Germinal center (tissue), 1 donor: ENCODE data around the gene CXCR6.
A peak's percentile ranks its signal among the peaks of the same experiment; 100 is the strongest.

ENCODE experiments used
- DNase-seq: peaks from one replicate; pipeline ENCODE4 v3.0.0; 2012; ENCODE audit warnings: mixed read lengths, low spot score

CXCR6 gene

GRCh38 chr3:45943207-45943846 is at the start of gene CXCR6:
Gene CXCR6, plus strand, starts transcription at chr3:45943464. Its CDS starts 3,018 bp downstream, at chr3:45946482.
- DNase-seq = no peak

GRCh38 chr3:45894015-45894414 is 49.2 kb upstream of the CXCR6 start:
- no peak for DNase-seq

- DNase-seq = no peak
Observed at GRCh38 chr3:45895686-45896468, 47.4 kb upstream of the CXCR6 start.

- DNase-seq = no peak
Observed at GRCh38 chr3:45896956-45897355, 46.3 kb upstream of the CXCR6 start.

GRCh38 chr3:45904931-45905330 is 38.3 kb upstream of the CXCR6 start:
- no peak for DNase-seq

GRCh38 chr3:45905755-45906154 is 37.5 kb upstream of the CXCR6 start:
- no peak for DNase-seq

- DNase-seq = no peak
Observed at GRCh38 chr3:45906681-45907407, 36.4 kb upstream of the CXCR6 start.

GRCh38 chr3:45907769-45908705 is 35.2 kb upstream of the CXCR6 start:
- no peak for DNase-seq

GRCh38 chr3:45908761-45909160 is 34.5 kb upstream of the CXCR6 start:
- no peak for DNase-seq

- no peak for DNase-seq
Observed at GRCh38 chr3:45909542-45909941, 33.7 kb upstream of the CXCR6 start.

- DNase-seq = no peak
Observed at GRCh38 chr3:45910892-45911291, 32.4 kb upstream of the CXCR6 start.

GRCh38 chr3:45911511-45912226 is 31.6 kb upstream of the CXCR6 start:
- no peak for DNase-seq

- no peak for DNase-seq
Observed at GRCh38 chr3:45912435-45912834, 30.8 kb upstream of the CXCR6 start.

- DNase-seq = no peak
Observed at GRCh38 chr3:45914362-45915058, 28.8 kb upstream of the CXCR6 start.

- no peak for DNase-seq
Observed at GRCh38 chr3:45915059-45915439, 28.2 kb upstream of the CXCR6 start.

GRCh38 chr3:45915518-45916231 is 27.6 kb upstream of the CXCR6 start:
- DNase-seq = peak; percentile 25

GRCh38 chr3:45917146-45917898 is 25.9 kb upstream of the CXCR6 start:
- DNase-seq = no peak

- DNase-seq = no peak
Observed at GRCh38 chr3:45921158-45922038, 21.9 kb upstream of the CXCR6 start.
